ENCODE results near the gene LMTK2.

The LMTK2 gene

GRCh38 chr7:98175260-98175940 lies 68.7 kb downstream of the LMTK2 start:
- DNase-seq (ENCODE audit: low spot score), result no peak

- DNase-seq (ENCODE audit: low spot score), result no peak
These were observed 70.9 kb downstream of the LMTK2 start for GRCh38 chr7:98177553-98177952.

GRCh38 chr7:98178321-98178720 lies 71.7 kb downstream of the LMTK2 start:
- no peak for DNase-seq (ENCODE audit: low spot score)

- no peak for DNase-seq (ENCODE audit: low spot score)
These were observed 72.3 kb downstream of the LMTK2 start for GRCh38 chr7:98178762-98179490.

- no peak for DNase-seq (ENCODE audit: low spot score)
These were observed 74.1 kb downstream of the LMTK2 start for GRCh38 chr7:98180751-98181150.

- no peak for DNase-seq (ENCODE audit: low spot score)
These were observed 78.4 kb downstream of the LMTK2 start for GRCh38 chr7:98185101-98185500.

- no peak for DNase-seq (ENCODE audit: low spot score)
These were observed 79.9 kb downstream of the LMTK2 start for GRCh38 chr7:98186452-98187137.

- no peak for DNase-seq (ENCODE audit: low spot score)
These were observed 80.5 kb downstream of the LMTK2 start for GRCh38 chr7:98187138-98187502.

GRCh38 chr7:98189559-98189958 lies 82.9 kb downstream of the LMTK2 start:
- no peak for DNase-seq (ENCODE audit: low spot score)

- no peak for DNase-seq (ENCODE audit: low spot score)
These were observed 85.2 kb downstream of the LMTK2 start for GRCh38 chr7:98191668-98192431.

- no peak for DNase-seq (ENCODE audit: low spot score)
These were observed 86.3 kb downstream of the LMTK2 start for GRCh38 chr7:98192781-98193457.

- no peak for DNase-seq (ENCODE audit: low spot score)
These were observed 87.0 kb downstream of the LMTK2 start for GRCh38 chr7:98193474-98194180.

- DNase-seq (ENCODE audit: low spot score), result no peak
These were observed 87.5 kb downstream of the LMTK2 start for GRCh38 chr7:98194186-98194585.

GRCh38 chr7:98194672-98195457 lies 88.2 kb downstream of the LMTK2 start:
- DNase-seq (ENCODE audit: low spot score), result no peak

GRCh38 chr7:98196706-98197605 lies 90.3 kb downstream of the LMTK2 start:
- DNase-seq (ENCODE audit: low spot score), result no peak

- DNase-seq (ENCODE audit: low spot score), result no peak
These were observed 92.5 kb downstream of the LMTK2 start for GRCh38 chr7:98199131-98199530.

GRCh38 chr7:98200364-98200763 lies 93.7 kb downstream of the LMTK2 start:
- DNase-seq (ENCODE audit: low spot score), result no peak

GRCh38 chr7:98202367-98203195 lies 95.9 kb downstream of the LMTK2 start:
- DNase-seq (ENCODE audit: low spot score), result no peak

All from SK-N-DZ (cell line).